Stimulated activated naive CD4-positive, alpha-beta T cell treated with Interleukin-2 at 50 U/mL for 16 hours (primary cell): ENCODE data around the gene ADGRG1.

Experiments used
- DNase-seq: peaks from one replicate; lab custom pipeline; 2025; lab: John Stamatoyannopoulos, UW

ADGRG1 gene

DNA sequence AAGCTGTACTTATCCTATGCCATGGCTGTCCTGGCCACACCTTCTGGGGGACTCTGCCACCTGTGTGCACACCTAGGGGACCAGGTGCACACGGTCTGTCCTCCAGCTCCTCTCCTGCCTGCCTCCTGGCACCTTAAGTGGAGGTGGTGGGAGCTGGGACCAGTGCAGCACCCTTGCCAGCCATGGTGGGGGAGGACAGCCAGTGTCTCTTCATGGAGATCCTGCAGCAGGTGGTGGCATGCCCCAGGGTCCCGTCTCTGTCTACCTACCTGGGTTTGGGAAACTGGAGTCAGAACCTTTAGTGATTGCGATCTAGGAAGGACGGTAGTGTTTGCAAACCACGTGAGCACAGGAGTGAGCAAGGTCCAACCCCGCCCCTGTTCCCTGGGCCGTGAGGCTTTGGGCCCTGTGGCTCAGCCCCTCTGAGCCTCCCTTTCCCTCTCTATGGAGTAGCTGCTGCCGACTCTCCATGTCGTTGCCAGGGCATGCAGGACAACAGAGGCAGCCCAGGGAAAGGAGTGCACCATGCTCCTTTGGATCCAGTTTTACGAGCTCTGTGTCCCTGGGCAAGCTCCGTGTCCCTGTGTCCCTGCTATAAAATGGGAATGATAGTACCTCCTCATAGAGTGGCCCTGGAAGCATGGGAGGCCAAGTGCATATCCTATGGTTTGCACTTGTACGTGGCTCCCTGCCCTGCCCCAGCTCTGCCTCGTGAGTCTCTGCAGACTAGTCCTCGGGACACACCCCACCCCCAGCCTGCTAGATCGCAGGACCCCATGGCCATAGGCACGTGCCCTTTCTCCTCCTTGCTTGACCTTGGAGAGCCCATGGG, 7.1 kb downstream of the ADGRG1 start:
- no peak for DNase-seq

DNA sequence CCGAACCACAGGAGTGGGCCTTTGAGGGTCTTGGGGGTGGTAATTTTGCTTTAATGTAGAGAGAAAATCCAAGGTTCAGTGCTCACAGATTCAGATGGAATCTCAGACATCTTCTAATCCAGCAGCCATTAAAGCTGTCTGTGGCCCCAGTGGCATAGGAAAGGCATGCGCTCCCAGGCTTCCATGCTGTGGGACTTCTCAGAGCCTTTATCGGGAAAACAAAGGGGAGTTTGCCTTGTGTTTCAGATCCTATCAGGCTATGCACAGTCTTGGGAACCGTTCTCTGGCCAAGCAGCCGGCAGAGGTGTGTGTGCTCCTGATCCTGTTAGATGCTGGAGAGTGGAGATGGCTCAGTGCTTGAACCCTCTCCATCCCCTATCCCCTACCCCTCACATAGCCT, 7.8 kb downstream of the ADGRG1 start:
- DNase-seq = no peak

DNA sequence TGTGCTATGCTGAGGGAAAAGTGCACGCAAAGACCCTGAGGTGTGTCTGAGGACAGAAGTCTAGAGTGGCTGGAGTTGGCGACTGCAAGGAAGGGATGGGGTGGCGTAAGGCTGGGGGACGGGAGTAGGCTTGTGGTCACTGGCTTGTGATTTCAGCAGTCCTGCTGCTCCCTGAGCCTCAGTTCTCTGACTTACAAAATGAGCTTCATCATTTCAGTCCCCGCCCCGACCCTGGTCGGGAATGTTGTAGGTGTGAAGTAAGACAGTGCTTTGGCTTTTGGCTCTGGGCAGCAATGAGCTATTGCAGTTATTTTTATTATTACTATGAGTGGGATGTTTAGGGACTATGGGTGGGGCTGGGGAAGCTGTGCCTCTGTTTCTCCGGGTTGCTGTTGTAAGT, 8.6 kb downstream of the ADGRG1 start:
- no peak for DNase-seq

DNA sequence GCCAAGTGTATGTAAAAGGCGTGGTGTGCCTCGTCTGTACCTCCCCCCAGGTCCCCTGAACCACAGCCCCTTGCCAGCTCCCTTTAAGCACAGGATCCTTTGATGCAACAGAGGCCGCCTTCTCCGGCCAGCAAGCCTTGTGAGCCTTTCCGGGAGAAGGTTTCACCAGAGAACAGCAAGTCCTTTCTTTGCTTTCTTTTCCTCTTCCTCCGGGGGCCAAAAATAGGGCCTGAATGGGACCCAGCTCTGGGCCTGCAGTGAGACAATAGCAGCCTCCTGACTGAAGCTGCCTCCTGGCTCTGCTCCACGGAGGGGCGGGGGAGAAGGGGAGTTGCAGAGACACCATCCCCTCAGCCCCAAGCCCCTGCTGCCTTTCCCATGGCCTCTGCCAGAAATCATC, 9.0 kb downstream of the ADGRG1 start:
- DNase-seq = no peak

DNA sequence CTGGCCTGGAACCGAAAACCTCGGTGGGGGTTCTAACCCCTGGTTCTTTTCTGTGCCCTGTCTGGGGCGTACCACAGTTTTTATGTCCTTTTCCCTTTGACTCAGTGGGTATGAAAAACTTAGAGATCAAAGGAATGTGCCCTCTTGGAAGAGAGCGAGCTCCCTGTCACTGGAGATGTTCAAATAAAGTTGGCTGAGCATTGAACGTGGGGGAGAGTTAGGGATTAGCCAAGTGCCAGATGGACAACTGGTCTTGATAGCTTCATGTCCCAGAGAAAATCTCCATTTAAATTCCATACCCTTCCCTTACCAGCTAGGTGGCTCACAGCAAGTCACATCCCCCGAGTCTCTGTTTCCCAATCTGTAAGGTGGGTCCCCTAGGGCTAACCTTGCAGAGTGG, 9.5 kb downstream of the ADGRG1 start:
- DNase-seq = no peak

DNA sequence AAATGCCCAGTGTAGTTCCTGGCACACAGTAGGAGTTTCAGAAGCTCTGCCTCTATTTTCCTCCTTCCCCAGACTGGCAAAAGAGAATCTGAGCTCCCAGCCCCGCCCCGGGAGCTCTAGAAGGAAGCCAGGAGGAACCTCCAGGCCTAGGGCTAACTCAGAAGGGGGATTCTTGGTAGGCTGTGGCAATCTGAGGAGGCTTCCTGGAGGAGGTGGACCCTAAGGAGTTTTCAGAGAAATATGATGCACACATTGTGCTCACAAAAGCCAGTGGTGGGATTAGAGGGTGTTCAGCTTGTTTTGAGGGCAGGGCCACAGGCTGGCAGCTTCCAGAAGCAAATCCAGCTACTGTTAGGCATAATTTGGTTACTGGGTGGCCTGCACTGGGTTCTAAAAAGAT, 10.0 kb downstream of the ADGRG1 start:
- DNase-seq = no peak

DNA sequence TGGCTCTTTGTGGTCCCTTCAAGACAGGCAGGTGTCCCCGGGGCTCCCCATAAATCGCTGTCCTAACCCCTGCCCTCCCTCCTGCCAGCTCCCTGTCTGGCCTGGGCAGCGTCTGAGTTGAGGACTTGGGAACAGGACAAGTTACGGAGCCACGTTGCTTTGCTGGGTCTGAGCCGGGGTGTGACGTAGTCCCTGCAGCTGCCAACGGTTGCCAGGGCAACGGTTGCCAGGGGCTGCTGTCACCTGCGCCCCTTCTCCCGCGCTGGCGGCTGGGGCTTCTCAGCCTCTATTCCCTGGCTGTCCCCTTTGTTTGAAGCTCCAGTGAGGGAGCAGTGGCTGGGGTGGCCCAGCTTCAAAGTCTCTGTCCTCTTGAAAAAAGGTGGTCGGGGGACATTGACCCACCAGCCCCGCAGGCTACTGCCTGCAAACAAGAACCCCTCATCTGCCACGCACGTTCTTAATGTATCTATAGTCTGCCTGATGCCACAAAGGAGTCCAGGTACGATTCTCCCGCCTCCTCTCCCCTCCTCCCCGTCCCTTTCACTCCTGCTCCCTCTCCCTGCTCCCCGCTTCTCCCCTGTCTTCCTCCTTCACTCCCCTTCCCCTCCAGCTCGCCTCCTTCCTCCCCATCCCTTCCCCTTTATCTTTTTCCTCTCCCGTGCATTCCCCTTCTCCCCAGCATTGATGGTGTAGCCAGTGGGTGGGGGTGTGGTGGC, 10.9 kb downstream of the ADGRG1 start:
- no peak for DNase-seq

DNA sequence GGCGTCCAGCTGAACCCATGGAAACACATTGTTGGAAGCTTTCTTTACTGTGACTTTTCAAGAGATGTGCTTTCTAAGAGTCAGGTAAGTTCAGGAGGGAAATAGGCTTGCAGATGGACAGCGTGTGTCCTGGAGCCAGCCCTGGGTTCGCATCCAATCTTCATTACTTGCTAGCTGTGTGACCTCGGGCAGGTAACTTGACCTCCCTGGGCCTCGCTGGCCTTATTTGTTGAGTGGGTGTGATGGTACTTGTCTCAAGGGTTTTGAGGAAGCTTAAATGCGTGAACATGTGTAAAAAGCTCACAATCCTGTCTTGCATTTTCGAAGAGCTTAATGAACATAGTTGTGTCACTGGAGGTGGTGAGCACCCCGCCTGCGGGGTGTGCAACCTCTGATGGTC, 11.8 kb downstream of the ADGRG1 start:
- no peak for DNase-seq

DNA sequence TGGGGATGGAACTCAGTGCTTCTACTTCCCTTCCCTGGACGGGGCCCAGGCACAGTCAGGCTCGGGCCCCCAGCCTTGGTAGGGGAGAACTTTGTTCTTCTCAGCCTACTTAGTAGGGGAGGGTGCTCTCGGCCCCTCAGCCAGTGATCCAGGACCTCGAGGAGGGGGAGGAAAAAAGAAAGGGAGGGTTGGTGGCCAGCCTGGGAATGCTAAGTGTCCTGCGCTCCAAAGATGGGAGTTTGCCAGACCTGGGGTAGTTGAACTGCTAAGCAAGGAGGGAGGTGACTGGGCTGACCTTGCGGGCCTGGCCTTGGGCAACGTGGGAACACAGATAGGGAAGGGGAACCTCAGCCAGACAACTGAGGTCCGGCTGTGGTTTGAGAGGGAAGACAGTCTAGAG, 12.2 kb downstream of the ADGRG1 start:
- no peak for DNase-seq

DNA sequence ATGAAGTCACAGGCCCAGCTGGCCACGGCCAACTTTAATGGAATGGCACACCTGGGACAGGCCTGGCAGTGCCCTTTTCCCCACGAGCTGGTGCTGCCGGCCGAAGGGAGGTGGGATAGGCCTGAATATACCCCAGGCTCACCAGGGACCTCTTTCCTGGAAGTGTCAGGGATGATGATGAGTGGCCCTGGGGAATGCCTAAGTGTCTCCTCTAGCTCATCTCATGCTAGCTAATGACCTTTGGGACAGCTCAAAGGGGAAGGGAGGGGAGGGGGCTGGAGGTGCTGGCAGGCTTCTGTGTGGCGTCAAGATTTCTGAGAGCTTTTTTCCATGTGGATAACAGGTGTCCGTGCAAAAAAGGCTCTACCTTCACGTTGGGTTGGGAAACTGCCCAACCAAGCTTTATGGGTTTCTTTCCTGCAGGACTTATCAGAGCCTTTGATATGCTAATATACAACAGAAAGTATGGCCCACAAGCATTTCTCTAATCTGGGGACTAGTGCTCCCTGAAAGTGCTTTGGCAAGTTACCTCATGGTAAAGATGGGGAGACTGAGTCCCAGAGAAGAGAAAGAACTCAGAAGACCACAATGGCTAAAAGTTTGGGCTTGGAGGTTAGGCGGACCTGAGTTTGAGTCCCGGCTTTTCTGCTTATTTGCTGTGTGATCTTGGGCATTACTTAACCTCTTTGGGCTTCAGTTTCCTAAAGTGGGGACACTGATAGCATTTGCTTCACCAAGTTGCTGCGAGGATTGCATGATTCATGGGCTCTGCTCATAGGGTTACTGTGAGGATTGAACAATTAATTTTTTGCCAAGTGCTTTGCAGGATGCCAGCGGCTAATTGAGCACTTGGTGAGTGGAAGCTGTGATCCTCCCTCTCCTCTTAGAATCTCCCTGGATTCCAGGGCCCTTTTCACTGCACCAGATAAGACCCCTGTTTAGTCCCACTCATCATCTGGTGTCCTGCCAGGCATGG, 14.0 kb downstream of the ADGRG1 start:
- no peak for DNase-seq

DNA sequence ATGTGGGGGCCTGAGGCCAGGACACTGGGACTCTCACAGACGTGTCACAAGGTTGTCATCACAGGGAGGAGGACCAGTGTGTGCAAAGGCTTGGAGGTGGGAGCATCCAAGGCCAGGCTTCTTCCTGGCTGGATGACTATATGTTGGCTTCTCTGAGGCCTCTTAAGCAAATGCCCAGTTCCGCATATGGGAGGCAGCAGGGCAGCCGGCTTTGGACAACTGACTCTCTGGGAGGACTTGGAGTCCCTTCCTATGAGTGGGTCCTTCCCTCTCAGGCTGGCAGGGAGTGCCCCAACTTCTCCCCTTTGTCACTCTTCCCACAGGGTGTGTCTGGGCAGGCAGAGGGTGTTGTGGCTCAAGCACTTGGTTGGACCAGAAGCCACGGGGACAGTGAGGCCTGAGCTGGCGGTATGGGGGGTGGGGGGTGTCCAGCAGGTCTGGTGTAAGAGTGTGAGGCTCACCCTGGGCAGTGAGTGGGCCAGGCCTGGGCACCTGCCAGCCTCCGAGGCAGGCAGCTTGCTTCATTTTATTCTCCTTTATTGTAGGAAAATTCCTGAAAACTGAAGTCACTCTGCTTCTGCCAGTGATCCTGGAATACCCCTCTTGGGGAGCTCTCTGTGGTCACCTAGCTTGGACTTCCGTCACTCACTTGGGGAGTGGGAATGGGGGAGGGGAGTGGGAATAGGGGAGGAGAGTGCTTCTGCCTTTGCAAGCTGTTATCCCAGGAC, 14.9 kb downstream of the ADGRG1 start:
- no peak for DNase-seq

DNA sequence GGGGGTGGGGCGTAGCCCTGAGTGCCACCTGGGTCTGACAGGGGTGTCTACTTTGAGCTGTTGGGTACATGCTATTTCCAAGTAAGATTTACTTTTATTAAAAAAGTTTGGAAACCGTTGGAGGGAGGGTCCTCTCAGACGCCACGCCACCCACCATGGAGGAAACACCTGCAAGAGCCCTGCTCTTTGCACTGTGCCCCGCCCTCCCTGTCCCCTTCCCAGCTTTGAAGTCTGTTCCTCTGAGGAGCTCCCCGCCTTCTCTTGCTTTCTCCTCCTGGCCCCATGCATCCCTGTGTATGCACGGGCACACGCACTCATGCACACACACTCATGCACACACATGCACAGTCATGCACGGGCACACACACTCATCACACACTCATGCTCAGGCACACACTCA, 15.5 kb downstream of the ADGRG1 start:
- DNase-seq = no peak

DNA sequence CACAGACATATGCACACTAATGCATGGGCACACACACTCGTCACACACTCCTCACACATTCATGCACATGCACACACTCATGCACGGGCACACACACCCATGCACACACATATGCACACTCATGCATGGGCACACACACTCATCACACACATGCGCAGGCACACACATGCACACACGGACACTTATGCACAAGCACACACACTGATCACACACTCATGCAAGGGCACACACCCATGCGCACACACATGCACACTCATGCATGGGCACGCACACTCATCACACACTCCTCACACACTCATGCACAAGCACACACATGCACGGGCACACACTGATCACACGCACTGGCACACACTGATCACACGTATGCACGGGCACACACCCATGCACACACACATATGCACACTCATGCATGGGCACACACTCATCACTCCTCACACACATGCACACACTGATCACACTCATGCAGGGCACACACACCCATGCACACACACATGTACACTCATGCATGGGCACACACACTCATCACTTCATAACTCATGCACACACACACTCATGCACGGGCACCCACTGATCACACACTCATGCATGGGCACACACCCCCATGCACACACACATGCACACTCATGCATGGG, 16.1 kb downstream of the ADGRG1 start:
- no peak for DNase-seq

DNA sequence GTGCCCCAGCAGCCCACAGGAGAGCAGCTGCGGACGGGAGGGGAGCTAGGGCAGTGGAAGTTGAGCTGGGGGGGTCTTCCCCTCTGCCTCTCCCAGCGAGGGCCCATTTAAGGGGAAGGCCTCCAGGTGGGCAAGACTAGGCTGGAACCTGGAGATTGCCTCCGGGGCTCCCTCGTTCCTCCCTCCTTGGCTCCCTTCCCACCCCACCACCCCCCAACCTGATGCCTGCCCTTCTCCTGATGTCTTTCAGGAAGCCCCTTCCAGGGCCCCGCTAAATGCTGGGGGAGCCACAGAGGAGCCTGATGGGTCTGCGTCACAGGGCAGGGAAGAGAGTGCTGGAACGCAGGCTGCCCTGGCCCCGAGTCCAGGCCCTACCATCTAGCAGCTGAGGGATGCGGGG, 16.7 kb downstream of the ADGRG1 start:
- no peak for DNase-seq

DNA sequence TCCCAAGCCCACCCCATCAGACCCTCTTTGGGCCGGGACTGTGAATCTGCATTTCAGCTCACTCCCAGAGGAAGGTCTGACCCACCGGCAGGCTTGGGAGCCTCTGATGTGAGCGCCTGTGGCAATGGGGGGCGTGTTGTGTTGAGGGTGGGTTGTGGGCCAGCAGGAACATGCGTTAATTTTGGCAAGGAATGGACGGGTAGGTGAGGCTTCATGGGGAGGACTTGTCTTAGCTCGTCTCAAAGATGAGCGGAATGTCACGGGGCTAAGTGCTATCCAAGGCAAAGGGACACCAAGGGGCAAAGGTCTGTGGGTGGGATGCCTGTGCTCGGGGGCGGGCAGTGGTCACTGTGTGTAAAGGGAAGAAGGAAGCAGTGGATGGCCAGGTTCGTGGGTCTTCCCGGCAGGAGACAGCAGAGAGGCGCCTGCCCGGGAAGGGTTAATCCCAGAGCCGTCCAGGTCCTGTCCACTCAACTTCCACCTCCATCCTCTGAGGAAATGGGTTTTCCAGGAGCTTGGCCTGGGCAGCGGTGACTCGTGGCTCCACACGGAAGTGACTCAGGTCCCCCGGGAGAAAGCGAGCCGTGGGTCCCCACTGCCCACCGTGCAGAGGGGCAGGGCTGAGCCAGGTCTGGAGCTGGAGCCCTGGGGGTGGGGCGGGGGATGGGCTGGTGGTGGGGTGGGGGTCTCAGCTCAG, 17.4 kb downstream of the ADGRG1 start:
- no peak for DNase-seq

DNA sequence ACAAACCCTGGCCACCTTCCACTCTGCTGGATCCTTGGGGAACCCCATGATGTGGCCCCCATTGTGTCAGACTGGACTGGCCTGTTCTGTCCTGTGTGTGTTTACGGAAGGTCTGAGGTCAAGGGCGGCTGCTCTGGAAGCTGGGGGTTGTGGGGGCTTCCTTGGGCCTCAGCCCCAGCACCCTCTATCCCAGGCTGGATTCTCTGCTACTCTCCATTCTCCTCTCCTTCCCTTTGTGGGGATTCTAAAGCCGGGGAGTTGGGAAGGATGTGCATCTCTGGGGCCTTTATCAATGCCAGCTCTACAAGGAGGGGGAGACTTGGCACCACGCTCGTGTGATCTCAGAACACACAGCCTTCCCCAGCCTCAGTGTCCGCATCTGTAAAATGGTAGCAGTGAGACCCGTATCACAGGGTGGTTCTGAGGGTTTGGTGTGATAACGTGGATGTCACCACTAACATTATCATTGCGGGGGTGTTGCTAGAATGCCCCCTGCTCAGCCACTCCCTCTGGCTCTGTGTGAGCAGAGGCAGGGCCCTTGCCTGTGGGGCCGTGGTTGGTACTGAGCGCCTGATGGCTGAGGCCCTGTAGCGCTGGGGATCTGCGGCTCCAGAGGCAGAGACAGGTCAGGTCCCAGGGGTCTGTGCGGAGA, 18.1 kb downstream of the ADGRG1 start:
- DNase-seq = no peak

DNA sequence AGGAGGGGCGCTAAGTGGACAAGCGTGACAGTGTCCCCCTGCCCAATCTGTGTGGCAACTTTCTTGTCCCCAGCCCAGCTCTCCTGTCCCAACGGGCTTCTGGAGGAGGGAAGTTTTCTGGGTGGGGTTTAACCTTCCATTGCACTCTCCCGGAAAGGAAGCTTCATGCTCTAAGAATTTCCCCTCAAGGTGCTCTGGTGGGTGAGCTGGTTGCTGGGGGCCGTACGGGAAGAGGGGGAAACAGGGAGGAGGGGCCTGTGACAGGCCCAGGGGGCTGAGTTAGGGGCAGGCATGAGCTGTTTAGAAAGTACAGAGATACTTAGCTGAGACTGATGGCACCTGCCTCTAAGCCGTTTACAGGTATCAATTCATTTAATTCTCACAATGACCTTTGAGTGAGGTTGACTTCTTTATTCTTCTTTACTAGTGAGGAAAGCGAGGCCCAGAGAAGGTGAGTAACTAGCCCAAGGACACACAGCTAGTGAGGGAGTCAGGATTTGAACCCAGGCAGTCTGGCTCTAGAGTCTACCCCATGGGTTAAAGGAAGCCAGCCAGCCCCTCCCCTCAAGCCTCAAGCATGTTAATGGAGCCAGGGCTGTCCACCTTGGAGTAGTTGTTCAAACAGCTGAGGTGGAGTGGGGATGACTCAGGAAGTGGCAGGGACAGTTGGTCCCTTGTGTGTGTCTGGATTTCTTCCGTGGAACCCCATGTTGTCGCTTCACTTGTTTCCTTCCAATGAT, 18.9 kb downstream of the ADGRG1 start:
- DNase-seq = no peak

DNA sequence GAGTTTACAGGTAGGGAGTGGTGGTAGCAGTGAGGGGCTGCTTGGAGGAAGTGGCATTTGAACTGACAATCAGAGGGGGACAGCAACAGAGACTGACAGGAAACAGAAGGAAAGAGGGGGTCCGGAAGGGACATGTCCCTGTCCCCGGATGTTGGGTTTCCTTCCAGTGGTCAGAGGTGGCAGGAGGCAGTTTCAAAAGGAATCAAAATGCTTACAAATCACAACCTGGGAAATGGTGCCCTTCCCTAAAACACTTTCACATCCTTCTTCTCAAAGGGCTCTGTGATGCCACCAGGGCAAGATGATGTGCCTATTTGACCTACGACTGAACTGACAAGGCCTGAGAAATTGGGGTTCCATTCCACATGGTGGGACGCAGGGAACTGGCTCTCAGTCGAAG, 19.7 kb downstream of the ADGRG1 start:
- no peak for DNase-seq
